DOHH2 (cell line): ENCODE data around the gene TMEM50B.

Experiments
- H3F3A ChIP-seq: fragments of 200-600 bp; sonication (generic), shearing (Covaris generic); 2 replicates; pipeline ENCODE4 v1.6.0; 2016; ENCODE audit warnings: antibody characterized with exemption, mild to moderate bottlenecking; ENCODE audit not compliant: control insufficient read depth, insufficient read depth
- H3K27ac ChIP-seq: fragments of 200-600 bp; sonication (generic); 2 replicates; pipeline ENCODE4 v1.5.1; 2014; ENCODE audit warnings: low read depth, mild to moderate bottlenecking, low read length, moderate library complexity
- H3K27me3 ChIP-seq: fragments of 200-600 bp; sonication (generic); 2 replicates; pipeline ENCODE4 v1.6.1; 2014; ENCODE audit warnings: mild to moderate bottlenecking, low read length, mixed read lengths; ENCODE audit not compliant: control insufficient read depth
- H3K36me3 ChIP-seq: fragments of 200-600 bp; sonication (generic); 2 replicates; pipeline ENCODE4 v1.6.1; 2014; ENCODE audit warnings: mild to moderate bottlenecking, low read length, moderate library complexity, mixed read lengths; ENCODE audit not compliant: control insufficient read depth
- H3K4me1 ChIP-seq: fragments of 200-600 bp; sonication (generic); 2 replicates; pipeline ENCODE4 v1.6.1; 2014; ENCODE audit warnings: mild to moderate bottlenecking, low read length, mixed read lengths; ENCODE audit not compliant: control insufficient read depth
- H3K4me2 ChIP-seq: fragments of 200-600 bp; sonication (generic); 2 replicates; pipeline ENCODE4 v1.6.0; 2014; ENCODE audit warnings: mild to moderate bottlenecking, low read length, moderate library complexity
- H3K4me3 ChIP-seq: fragments of 200-600 bp; sonication (generic); 2 replicates; pipeline ENCODE4 v1.5.1; 2014; ENCODE audit warnings: mild to moderate bottlenecking, low read length, mixed read lengths
- H3K79me2 ChIP-seq: fragments of 200-600 bp; sonication (generic); 2 replicates; pipeline ENCODE4 v1.6.1; 2014; ENCODE audit warnings: mild to moderate bottlenecking, low read length, mixed read lengths; ENCODE audit not compliant: control insufficient read depth
- H3K9me2 ChIP-seq: fragments of 200-600 bp; sonication (generic); replicated peaks from 2 replicates; pipeline ENCODE4 v1.6.1; 2014; ENCODE audit warnings: mild to moderate bottlenecking, low read length, mixed read lengths; ENCODE audit not compliant: control insufficient read depth
- H3K9me3 ChIP-seq: fragments of 200-600 bp; sonication (generic); 2 replicates; pipeline ENCODE4 v1.6.1; 2014; ENCODE audit warnings: antibody characterized with exemption, low read length, mixed read lengths; ENCODE audit not compliant: control insufficient read depth, insufficient read depth
- H4K20me1 ChIP-seq: fragments of 200-600 bp; sonication (generic); 2 replicates; pipeline ENCODE4 v1.6.0; 2014; ENCODE audit warnings: low read depth, mild to moderate bottlenecking, antibody characterized with exemption, low read length, moderate library complexity; ENCODE audit not compliant: control insufficient read depth, insufficient read depth
- EZH2phosphoT487 ChIP-seq: fragments of 200-600 bp; sonication (generic); IDR thresholded peaks from 2 replicates; pipeline ENCODE4 v1.6.1; 2017; ENCODE audit warnings: borderline replicate concordance, mild to moderate bottlenecking, antibody characterized with exemption, low read length, moderate library complexity, mixed read lengths
- TF ChIP-seq, protein P1 (sequence below): fragments of 200-600 bp; sonication (generic); IDR thresholded peaks from one replicate; pipeline ENCODE4 v1.5.1; 2014; ENCODE audit warnings: antibody characterized with exemption, mild to moderate bottlenecking, low read depth, low read length; ENCODE audit not compliant: poor library complexity, severe bottlenecking

TMEM50B gene

DNA sequence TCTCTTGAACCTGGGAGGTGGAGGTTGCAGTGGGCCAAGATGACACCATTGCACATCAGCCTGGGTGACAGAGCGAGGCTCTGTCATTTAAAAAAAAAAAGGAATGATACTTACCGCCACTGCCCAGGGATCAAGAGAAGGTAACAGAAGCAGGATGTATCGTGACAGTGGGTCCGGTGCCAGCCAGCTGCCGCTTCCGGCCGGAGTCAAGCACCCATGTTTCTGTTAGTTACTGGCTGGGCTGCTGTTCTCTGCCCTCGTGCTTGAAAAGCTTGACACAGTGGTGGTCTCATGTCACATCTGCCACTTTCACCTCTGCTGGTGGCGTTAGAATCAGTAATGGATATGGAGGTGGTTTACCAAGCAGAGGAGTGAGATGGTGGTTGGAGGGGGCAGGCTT is 55.6 kb downstream of the TMEM50B start:
- Histone ChIP-seq H4K20me1 (no peaks in the 10 kb centered on the region), H3K79me2 (peaks cover 40% of the 10 kb centered on the region), H3F3A (no peaks in the 10 kb centered on the region), H3K36me3 (peaks cover 82% of the 10 kb centered on the region), H3K27me3 (no peaks in the 10 kb centered on the region), H3K9me2 (no peaks in the 10 kb centered on the region), H3K4me1 (peaks cover 22% of the 10 kb centered on the region), H3K4me3 (no peak overlapping the region), H3K4me2 (no peak overlapping the region), H3K27ac (no peak overlapping the region), H3K9me3 (no peaks in the 10 kb centered on the region)
- TF ChIP-seq, protein P1, sequence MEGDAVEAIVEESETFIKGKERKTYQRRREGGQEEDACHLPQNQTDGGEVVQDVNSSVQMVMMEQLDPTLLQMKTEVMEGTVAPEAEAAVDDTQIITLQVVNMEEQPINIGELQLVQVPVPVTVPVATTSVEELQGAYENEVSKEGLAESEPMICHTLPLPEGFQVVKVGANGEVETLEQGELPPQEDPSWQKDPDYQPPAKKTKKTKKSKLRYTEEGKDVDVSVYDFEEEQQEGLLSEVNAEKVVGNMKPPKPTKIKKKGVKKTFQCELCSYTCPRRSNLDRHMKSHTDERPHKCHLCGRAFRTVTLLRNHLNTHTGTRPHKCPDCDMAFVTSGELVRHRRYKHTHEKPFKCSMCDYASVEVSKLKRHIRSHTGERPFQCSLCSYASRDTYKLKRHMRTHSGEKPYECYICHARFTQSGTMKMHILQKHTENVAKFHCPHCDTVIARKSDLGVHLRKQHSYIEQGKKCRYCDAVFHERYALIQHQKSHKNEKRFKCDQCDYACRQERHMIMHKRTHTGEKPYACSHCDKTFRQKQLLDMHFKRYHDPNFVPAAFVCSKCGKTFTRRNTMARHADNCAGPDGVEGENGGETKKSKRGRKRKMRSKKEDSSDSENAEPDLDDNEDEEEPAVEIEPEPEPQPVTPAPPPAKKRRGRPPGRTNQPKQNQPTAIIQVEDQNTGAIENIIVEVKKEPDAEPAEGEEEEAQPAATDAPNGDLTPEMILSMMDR: no peak
- no peak for TF ChIP-seq EZH2phosphoT487

DNA sequence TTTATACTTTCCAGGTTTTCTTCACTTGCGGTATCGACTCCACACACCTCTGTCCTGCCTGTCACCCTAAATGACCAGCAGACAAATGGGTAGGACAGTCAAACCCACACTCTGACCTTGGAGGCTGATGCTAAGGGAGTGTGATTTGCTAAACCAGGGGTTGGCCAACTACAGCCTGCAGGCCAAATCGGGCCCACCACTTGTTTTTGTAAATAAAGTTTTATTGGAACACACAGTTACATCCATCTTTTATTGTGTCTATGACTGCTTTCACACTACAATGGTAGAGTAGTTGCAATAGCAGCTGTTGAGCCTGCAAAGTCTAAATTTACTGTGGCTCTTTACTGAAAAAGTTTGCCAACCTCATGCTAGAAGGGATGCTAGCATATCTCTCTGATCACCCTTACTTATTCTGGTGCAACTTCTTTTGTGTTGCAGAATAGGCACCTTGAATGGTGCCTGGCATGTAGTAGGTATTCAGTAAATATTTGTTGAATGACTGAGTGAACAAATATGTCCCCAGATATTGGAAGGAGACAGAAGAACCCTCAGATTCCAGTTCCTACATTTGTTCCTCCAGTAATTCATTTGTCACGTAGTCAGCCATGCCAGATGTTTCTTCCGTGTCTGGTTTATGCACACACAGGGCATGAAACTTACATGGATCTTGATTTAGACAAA is 57.9 kb downstream of the TMEM50B start:
- H3K9me2 ChIP-seq: no peaks in the 10 kb centered on the region
- no peaks in the 10 kb centered on the region for H3K27me3 ChIP-seq
- H4K20me1 ChIP-seq: no peaks in the 10 kb centered on the region
- no peak overlapping the region for H3K27ac ChIP-seq
- H3K4me2 ChIP-seq: no peak overlapping the region
- H3F3A ChIP-seq: no peaks in the 10 kb centered on the region
- H3K36me3 ChIP-seq: peaks cover 78% of the 10 kb centered on the region
- peaks cover under 1% of the 10 kb centered on the region; the same call in 1 of the 2 replicates for H3K4me1 ChIP-seq
- H3K79me2 ChIP-seq: peaks cover 50% of the 10 kb centered on the region
- TF ChIP-seq, protein P1: no peak
- TF ChIP-seq EZH2phosphoT487: no peak
- H3K9me3 ChIP-seq: no peaks in the 10 kb centered on the region
- no peak overlapping the region for H3K4me3 ChIP-seq

DNA sequence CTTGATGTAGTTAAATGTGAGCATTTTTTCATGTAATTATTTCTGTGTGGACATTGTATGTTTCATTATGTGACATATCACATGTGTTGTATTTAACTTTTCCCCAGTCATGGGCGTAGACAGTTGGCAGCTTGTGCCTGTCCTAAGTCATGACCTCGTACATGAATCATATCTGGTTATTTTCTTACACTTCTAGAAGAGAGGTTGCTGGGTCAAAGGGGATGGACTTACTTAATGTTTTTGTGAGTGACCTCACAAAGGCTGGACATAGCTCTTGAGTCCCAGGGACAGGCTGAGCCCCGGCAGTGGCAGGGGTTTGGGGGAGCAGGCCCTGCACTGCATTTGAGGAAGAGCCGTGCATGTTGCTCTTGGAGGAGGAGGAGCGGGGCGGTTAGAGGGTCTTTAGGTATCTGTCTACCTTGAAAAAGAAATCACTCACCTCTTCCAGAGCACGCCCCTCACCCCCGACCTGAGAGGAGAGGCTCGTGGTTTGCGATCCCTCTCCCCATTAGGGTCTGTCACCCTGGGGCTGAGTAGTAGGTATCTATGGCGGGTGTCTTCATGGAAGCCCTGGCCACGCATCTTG is 60.1 kb downstream of the TMEM50B start:
- no peaks in the 10 kb centered on the region for H3K9me3 ChIP-seq
- H4K20me1 ChIP-seq: no peaks in the 10 kb centered on the region
- no peak overlapping the region for H3K4me2 ChIP-seq
- peaks cover 80% of the 10 kb centered on the region for H3K36me3 ChIP-seq
- TF ChIP-seq EZH2phosphoT487: no peak
- TF ChIP-seq, protein P1: no peak
- H3K4me3 ChIP-seq: no peak overlapping the region
- H3K27ac ChIP-seq: no peak overlapping the region
- no peaks in the 10 kb centered on the region for H3K9me2 ChIP-seq
- no peaks in the 10 kb centered on the region for H3K4me1 ChIP-seq
- H3K79me2 ChIP-seq: peaks cover 70% of the 10 kb centered on the region
- peaks cover 2% of the 10 kb centered on the region; the same call in 1 of the 2 replicates for H3F3A ChIP-seq
- H3K27me3 ChIP-seq: no peaks in the 10 kb centered on the region
